NCI-H446 (cell line): ENCODE measurements around the gene ANTXR1.
"Not testable (repeated sequence)": the region's sequence is repeated elsewhere in the genome, so short reads cannot be mapped to it uniquely, and the experiment has no call there.

Experiments used
- DNase-seq, 2 experiments: peaks; one replicate each; lab custom pipeline; 2025; lab: John Stamatoyannopoulos, UW

ANTXR1 gene

DNA sequence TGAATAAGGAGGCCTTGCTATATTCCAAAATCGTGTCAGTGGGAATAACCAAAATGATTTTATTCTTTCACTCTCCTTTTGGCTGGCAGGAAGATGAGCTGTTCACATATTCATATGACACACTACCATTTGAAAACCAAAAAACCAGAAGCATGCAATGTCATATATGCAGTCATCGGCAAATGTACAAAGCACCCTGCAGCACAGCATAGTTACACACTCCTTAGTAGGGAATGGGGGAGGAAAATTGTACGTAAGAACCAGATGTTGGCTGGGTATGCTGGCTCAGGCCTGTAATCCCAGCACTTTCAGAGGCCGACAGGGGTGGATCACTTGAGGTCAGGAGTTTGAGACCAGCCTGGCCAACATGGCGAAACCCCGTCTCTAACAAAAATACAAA lies 197.4 kb downstream of the ANTXR1 start:
- no peak for DNase-seq

DNA sequence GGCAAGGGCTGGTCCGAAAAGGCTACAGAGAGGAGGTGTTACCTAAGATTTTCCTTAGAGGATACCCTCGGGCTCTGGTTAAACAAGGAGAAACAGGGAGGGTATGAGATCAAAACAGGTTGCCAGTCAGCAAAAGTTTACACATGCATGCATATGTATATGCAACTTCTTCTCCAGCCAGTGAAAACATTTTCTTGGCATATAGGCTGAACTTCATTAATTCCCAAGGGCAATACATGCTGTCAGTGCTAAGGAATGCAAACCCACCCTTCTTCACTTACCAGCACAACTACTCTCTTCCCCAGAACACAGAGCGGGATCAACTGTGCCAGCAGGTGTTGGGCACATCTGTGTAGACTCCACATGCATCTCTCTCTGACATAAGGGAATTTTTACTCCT lies 198.1 kb downstream of the ANTXR1 start:
- no peak for DNase-seq

DNA sequence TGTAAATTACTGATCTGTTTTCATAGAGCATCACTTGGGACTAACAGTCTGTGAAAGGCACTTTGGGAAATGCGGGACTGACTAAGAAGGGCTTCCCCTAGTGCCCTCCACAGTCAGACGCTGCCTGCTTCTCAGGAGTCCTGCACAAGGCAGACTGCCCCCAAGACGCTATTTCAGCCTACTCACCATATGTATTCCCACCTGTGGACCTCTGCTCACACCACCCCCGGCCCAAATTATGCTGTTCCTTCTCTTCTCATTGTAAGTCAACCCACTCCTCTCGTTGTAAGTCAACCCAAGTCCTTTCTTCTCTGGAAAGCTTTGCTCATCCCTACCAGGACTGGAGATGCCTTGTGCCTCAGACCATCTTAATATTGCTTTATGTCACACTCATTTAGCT lies 198.7 kb downstream of the ANTXR1 start:
- DNase-seq = no peak

DNA sequence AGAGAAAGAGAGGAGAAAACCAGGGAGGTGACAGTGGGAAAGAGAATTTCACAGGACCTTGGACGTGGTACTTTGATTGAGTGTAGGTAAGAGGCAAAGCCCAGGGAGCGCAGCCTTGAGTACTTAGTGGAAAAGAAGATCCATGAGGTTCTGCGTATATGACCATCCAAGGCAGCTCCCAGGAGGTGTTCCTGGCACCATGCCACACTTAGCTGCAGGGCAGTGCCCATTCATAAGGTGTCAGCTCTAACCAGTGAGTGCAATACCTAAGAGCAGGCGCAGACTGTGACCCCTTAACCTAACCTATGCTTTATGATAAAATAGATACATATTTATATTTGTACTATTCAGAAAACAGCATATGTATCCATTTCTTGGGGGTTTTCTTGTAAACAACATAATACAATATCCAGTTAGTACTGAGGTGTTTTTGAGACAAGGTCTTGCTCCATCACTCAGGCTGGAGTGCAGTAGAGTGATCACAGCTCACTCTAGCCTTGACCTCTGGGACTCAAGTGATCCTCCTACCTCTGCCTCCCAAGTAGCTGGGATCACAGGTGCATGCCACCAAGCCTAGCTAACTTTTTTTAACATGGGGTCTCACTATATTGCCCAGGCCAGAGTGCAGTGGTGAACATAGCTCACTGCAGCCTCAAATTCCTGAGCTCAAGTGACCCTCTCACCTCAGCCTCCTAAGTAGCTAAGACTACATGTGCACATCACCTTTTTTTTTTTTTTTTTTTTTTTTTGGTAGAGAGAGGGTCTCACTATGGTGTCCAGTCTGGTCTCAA lies 199.5 kb downstream of the ANTXR1 start:
- DNase-seq = no peak

DNA sequence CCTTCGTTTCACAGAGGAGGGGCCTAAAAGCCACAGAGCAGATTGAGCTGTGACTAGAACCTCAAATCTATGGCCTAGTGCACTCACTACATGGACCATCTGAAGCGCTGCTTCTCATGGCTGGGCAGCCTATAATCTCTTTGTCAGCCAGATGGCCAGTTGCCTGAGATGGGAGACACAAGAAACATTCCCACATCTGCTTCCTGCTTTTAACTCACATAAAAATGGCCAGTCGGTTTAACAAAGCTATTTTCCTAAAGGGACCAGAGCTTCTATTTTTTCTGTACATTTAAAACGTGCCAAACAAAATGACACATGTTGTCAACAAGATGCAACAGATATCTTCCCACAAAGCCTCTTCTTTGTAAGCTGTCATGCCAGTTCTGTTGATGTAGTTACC lies 200.2 kb downstream of the ANTXR1 start:
- DNase-seq = peak in 1 of 2 experiments; percentile 36

DNA sequence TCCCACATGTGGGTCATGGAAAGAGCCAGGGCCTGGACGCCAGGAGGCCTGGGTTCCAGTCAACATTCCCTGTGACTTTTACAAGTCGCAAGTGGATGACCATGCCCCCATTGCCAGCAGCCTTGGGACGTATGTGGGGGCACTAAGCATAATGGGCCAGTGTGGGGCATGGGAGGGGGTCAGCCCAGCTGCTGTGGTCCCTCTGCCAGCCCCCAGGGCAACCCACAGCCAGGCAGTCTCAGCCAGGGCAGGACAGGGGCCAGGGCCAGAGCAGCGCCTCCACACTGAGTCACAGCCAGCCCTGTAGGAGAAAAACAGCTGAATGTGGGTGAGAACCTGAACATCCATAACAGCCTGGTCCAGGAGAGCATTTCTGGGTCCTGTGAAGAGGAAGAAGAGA lies 200.8 kb downstream of the ANTXR1 start:
- DNase-seq = no peak

DNA sequence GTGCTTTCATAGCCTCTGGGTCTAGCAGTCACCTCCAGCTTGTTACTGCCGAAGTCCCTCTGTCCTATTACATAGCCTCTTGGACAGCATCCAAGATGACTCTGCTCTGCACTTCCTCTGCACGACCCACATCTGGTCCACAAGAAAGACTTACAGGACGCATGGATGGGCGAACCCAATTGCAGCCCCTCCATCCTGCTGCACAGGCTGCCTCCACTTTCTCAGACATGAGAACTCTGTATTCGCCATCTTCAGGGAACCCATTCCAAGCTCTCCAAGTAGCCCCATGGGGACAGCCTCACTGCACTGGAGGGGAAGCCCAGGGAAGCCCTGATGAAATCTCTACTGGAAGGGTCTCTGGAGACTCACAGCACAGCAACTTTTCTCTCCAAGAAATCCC lies 201.9 kb downstream of the ANTXR1 start:
- no peak for DNase-seq

DNA sequence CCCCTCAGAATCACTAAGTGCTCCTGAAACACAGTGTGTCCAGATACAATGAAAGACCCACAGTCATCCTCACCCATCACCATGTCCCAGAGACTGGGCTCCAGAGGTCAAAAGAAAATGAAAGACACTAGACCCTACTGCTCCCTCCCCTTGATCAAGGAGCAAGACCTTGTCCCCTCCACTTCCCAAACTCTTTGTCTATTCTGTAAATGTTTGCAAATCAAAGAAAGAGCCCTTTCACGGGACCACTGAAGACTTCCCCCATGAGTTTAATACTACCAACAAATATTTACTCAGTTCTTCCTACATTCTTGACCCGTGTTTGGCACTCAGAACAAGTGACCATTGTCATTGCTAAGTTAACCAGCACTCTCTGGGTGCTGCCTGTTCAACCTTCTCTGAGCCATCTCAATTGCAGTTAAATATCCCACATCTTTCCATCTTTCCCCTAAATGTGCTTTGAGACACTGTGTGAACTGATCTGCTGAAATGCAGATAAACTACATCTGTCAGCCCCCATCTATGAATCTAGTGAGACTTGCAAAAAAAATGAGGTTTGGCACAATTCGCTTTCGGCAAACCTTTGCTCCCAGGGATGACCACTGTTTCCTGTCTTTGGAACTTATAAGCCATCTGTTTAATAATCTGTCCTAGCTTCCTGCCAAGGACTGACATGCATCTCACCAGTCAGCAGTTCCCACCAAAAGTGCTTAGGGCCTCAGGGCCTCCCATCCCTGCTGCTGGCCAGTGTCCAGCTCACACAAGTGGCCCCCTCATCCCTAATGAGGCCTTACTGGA lies 203.8 kb downstream of the ANTXR1 start:
- peak in 1 of 2 experiments; percentile 66 for DNase-seq

DNA sequence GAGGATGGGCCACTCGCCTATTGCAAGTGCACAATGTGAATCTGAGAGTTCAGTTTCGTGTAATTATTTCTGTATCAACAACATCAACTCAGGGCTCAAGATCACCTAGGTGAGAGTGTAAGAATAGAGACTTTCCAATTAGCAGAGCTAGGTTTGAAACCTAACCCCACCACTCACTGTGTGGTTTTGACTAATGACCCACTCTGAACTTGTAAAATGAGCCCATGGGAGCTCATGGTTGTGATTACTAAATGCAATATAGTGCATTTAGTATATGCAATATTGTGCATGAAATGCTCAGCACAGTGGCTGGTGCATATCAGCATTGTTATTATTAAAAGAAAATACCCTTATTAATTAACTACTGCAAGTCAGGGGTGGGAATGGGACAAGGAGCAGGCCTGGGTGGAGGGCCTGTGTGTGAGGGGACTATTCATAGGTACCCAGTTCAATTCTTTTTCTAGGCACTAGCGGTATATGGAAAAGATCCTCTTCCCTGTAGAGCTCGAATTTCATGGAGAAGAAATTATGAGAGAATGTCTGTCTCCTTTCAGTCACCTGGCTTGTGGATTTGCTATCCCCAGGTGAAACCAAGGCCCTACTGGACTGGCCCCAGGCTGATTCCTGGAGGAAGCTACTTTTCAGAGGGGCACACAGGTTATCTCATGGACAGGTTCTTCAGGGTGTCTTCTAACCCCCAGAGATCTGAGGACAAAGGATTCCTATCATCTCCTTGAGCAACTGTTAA lies 204.5 kb downstream of the ANTXR1 start:
- DNase-seq = no peak

DNA sequence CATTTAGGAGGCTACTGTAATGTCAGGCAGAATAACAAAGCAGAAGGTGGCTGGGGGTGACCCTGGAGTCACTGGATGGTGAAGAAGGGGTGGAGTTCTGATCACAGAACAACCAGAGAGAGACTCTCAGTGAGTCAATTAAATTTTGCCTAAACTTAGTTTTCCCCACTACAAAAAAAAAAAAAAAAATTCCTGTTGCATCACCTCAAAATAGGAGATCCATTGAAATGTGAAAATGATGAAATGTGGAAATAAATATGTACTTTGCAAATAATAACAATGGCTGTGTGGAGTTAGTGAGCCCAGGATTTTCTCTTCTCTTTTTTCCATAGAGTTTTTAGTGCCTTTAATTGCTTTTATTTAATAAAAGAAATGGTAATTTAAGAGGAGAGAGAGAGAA lies 208.5 kb downstream of the ANTXR1 start:
- no peak for DNase-seq

DNA sequence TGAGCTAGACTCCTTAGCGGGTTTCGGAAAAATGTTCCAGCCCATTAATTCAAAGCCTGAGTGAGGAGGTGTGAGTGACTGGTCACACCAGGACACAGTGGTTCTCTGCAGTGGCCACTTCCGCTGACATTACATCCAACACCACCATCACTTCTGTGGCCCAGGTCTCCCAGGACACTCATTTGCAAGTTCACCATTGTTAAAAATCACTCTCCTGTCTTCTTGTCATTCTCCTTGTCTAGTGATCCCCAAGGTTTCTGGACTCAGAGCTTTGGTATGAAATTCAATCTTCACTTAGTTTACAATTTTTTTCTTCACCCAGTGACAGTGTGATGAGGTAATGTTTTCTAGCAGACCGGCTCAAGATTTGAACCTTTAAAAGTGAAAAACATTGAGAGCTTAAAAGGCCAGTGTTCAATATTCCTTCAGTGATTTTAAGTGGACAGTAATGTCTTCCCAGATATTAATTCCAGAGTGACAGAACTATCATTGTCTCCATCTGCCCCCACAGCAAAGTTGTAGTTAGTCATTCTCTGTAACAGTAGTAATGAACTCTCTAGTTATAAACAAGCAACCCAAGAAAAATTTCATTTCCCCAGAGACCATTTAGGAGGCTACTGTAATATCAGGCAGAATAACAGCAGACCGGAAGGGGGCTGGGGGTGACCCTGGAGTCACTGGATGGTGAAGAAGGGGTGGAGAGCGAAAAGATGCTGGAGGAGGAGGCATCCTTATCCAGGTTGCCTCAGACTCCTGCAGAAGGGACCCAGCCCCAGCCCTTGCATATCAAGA lies 209.2 kb downstream of the ANTXR1 start:
- no peak for DNase-seq

DNA sequence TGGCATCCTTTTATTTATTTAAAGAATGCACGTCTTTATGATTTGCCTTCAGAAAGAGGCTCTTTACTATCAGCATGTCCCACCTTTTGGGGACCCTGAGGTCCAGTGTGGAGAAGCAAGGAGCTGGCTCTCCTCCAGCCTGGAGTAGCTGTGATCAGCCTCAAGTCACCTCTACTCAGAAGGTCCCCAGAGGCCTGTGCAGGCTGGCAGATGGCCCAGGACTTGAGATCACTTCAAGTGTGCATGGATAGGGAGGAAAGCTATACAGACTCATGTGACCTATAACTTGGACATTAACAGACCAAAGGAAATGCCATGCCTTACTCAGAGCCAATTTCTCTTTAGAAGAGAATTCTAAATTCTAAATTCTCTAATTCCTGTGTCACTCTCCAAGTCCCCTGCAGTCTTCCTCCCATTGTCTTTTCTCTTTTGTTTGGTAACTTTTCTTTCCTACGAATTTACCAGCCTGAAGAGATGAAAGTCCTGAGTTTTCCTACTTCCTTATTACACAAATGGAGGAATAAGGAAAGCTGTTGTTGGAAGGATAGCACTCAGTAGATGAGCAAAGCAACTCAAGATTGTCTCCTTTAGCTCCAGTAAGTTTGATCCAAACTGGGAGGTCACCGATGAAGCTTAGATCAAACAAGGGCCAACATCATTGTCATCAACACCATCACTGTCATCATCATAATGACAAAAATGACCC lies 210.1 kb downstream of the ANTXR1 start:
- peak in 1 of 2 experiments; percentile 36 for DNase-seq

DNA sequence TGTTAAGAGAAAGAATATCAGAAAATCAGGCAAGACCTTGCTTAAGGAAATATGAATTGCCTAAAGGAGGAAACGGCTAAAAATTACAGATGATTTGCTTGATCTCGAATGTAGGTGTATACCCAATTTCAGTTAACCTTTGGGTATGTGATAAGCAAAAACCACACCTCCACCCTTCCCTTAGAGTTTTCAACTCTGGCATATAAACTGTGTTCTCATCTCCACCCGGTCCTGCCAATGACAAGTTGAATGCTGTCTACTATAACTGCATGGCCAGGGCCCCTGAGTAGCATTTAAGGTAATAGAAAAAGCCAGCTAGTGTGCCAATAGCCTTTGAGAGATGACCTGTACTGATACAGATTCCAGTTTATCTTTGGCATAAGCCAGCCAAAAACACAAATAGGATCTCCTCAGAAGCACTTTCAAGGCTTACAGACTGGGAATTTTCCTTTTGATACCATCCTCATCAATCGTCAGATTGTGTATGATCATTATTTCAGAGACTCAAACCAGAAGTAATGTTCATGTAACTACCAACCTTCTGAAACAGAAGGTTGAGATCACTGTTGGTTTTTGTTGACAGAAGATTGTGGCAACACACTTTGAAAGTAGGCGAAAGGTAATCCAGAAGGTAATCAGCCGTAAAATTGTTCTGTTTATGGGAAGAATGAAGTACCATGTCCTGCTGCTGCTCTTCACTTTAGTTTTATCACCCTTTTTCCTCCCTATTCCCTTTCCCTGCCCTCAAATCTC lies 211.0 kb downstream of the ANTXR1 start:
- DNase-seq = peak; percentile 33 to 49

DNA sequence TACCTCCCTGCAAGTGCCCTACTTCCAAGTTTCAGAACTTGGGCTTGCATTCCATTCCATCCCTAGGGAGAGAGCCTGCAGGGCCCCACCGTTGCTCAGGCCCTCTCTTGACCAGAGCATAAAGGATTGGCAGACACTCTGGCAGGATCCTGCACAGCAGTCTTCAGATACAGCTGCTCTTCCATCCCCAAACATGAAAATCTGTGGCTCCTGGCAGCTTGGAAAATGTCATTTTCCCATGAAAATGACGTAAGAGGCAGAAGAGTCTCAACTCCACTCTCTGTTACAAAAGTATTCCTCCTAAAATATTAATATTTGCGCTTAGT lies 211.5 kb downstream of the ANTXR1 start:
- peak in 1 of 2 experiments; percentile 49 for DNase-seq

DNA sequence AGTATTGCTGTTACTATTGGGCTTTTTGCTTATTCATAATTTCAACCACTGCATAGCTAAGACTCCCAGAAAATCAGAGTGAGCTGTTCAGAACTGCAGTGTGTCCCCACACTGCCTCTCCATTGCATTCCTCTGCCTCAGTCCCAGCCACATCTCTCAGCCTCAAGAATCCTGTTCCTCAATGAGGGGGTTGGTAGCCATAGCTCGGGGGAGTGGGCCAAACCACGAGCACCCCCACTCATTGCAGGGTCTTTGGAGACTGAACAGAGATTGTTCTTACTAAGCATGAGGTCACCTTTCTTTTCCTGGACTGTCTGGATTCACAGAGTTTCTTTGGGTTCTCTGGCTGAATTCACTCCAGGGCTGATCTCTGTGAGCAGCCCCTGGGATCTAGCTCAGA lies 213.0 kb downstream of the ANTXR1 start:
- no peak for DNase-seq

DNA sequence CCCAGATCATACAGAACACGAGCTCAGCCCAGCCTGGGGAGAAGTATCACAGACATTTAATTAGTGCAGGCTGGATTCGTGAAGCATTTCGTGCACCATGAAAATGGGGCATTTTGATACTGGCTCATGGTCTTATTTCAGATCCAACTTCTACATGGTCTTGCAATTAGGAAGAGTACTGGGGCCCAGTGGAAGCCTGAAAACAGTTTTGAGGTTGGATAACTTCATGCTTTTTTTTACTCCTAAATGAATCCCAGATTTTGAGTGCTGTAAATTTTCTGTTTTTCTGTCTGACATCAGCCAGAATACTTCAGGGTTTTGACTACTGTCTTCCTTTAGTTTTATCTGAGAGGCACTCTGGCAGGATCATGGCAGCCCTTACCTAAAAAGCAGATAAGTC lies 213.9 kb downstream of the ANTXR1 start:
- DNase-seq = no peak

DNA sequence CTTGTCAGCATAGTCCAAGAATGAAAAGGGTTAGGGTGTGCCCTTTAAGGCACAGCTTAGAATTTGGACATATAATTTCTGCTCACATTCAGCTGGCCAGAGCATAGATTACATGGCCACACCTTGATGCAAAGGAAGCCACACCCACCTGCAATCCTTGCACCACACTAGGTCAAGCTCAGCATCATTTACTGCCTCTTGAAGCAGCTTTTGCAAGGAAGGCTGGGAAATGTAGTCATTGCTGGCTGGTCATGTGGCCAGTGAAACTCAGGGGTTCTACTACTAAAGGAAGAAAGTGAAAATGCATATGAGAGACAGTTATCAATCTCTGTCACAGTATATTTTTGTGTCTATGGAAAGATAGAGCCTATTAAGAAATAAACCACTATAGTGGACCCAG lies 214.7 kb downstream of the ANTXR1 start:
- DNase-seq = no peak

DNA sequence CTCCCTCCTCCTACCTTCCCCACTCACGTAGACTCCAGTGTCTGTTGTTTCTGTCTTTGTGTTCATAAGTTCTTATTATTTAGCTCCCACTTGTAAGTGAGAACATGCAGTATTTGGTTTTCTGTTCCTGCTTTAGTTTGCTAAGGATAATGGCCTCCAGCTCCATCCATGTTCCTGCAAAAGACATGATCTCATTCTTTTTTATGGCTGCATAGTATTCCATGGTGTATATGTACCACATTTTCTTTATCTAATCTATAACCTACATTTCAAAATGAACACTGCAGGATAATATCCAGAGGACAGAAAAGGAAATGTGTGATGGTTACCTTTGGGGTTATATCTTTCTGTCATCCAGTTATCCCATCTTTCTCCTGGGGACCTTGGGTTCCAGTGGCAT lies 218.0 kb downstream of the ANTXR1 start:
- not testable (repeated sequence) for DNase-seq

DNA sequence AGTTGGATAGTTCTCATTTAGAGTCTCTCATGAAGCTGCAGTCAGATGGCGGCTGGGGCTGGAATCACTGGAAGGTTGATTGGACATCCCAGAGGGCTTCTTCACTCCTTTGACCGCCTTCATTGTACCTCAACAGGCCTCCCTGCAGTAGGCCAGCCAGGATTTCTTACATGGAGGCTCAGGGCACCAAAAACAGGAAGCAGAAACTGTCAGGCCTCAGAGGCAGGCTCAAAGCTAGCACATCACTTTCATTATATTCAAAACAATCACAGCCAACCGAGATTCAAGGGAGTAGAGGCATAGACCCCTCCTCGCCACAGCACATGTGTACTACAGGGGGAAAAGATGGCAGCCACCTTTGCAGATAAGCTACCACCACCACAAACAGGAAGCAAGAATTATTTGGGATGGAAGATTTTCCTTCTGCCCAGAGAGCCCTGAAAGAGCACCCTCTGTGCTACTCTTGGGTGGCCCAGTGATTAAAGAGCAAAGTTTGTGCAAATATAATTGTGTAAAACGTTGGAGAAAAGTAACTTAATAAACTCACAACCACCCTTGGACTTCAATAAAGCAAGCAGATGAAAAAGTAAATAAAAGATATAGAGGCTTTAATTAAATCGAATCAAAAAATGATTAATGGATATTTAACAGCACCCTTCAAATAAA lies 218.8 kb downstream of the ANTXR1 start:
- DNase-seq = no peak

DNA sequence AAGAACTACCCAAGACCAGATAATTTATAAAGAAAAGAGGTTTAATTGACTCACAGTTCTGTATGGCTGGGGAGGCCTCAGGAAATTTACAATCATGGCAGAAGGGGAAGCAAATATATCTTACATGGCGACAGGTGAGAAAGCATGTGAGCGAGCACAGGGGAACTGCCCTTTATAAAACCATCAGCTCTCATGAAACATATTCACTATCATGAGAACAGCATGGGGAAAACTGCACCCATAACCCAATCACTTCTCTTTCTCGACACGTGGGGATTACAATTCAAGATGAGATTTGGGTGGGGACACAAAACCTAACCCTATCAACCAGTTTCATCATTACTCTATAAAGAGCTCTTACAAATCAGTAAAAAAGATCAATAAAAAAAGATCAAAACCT lies 222.9 kb downstream of the ANTXR1 start:
- DNase-seq = not testable (repeated sequence)
